Loucy (cell line): ENCODE measurements around the gene DLGAP3.

Experiments used
- H2AFZ ChIP-seq: fragments of 200-600 bp; sonication (generic); 2 replicates; pipeline ENCODE4 v1.6.0; 2016; ENCODE audit warnings: antibody characterized with exemption, mild to moderate bottlenecking, low read length, moderate library complexity
- H3F3A ChIP-seq: fragments of 200-600 bp; 2 replicates; pipeline ENCODE4 v1.6.0; 2016; ENCODE audit warnings: antibody characterized with exemption, low read depth, mild to moderate bottlenecking
- H3K27me3 ChIP-seq: fragments of 200-600 bp; sonication (generic); 2 replicates; pipeline ENCODE4 v1.6.1; 2014; ENCODE audit warnings: low read length, mild to moderate bottlenecking; ENCODE audit not compliant: insufficient read depth, poor library complexity, severe bottlenecking
- H3K36me3 ChIP-seq: fragments of 200-600 bp; sonication (generic); 2 replicates; pipeline ENCODE4 v1.6.1; 2016; ENCODE audit warnings: low read length; ENCODE audit not compliant: insufficient read depth
- H3K4me1 ChIP-seq: fragments of 200-600 bp; sonication (generic); 2 replicates; pipeline ENCODE4 v1.5.1; 2014; ENCODE audit warnings: low read length, mild to moderate bottlenecking; ENCODE audit not compliant: insufficient read depth, poor library complexity, severe bottlenecking
- H3K4me2 ChIP-seq: fragments of 200-600 bp; sonication (generic); 2 replicates; pipeline ENCODE4 v1.6.0; 2014; ENCODE audit warnings: antibody characterized with exemption, low read length, low read depth, mild to moderate bottlenecking; ENCODE audit not compliant: poor library complexity, severe bottlenecking
- H3K4me3 ChIP-seq: fragments of 200-600 bp; sonication (generic); 2 replicates; pipeline ENCODE4 v1.5.1; 2014; ENCODE audit warnings: low read length, mild to moderate bottlenecking, mixed read lengths; ENCODE audit not compliant: poor library complexity, severe bottlenecking
- H3K79me2 ChIP-seq: fragments of 200-600 bp; sonication (generic); 2 replicates; pipeline ENCODE4 v1.6.1; 2014; ENCODE audit warnings: low read length; ENCODE audit not compliant: insufficient read depth
- H3K9ac ChIP-seq: fragments of 200-600 bp; sonication (generic); 2 replicates; pipeline ENCODE4 v1.6.0; 2014; ENCODE audit warnings: mild to moderate bottlenecking, low read depth, low read length, moderate library complexity; ENCODE audit not compliant: poor library complexity, severe bottlenecking
- H3K9me2 ChIP-seq: fragments of 200-600 bp; sonication (generic); replicated peaks from 2 replicates; pipeline ENCODE4 v1.6.1; 2016; ENCODE audit warnings: low read depth, low read length, mixed read lengths
- H3K9me3 ChIP-seq: fragments of 200-600 bp; sonication (generic); 2 replicates; pipeline ENCODE4 v1.6.1; 2014; ENCODE audit warnings: mild to moderate bottlenecking, antibody characterized with exemption, low read length, low read depth; ENCODE audit not compliant: insufficient read depth
- H4K20me1 ChIP-seq: fragments of 200-600 bp; sonication (generic); 2 replicates; pipeline ENCODE4 v1.6.0; 2014; ENCODE audit warnings: antibody characterized with exemption, low read length, mild to moderate bottlenecking; ENCODE audit not compliant: insufficient read depth, poor library complexity, severe bottlenecking
- EZH2phosphoT487 ChIP-seq: fragments of 200-600 bp; IDR thresholded peaks from 2 replicates; pipeline ENCODE4 v1.6.1; 2018; ENCODE audit warnings: antibody characterized with exemption, mild to moderate bottlenecking, moderate library complexity, borderline replicate concordance
- TF ChIP-seq, protein P1 (sequence below): fragments of 200-600 bp; sonication (generic); conservative IDR thresholded peaks from 2 replicates; pipeline ENCODE4 v1.5.1; 2014; ENCODE audit warnings: mild to moderate bottlenecking, antibody characterized with exemption, low read length

DLGAP3 gene

DNA sequence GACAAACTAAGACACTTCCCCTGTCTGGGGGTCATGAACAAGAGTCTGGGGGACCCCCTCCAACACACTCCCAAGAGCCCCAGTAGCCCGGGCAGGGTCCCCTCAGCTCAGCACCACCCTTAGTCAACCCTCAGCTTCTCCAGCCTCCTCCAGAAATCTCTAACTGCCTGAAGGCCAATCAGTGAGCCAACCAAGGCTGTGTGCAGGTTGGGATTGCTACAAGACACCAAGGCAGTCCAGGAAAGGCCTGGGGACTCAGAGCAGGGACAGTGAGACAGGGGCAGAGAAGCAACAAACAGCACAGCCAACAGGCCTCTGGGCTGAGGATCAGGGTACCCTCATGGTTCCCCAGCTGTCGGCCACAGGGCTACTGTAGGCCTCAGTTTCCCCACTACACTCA lies 83.2 kb downstream of the DLGAP3 start:
- TF ChIP-seq, protein P1, sequence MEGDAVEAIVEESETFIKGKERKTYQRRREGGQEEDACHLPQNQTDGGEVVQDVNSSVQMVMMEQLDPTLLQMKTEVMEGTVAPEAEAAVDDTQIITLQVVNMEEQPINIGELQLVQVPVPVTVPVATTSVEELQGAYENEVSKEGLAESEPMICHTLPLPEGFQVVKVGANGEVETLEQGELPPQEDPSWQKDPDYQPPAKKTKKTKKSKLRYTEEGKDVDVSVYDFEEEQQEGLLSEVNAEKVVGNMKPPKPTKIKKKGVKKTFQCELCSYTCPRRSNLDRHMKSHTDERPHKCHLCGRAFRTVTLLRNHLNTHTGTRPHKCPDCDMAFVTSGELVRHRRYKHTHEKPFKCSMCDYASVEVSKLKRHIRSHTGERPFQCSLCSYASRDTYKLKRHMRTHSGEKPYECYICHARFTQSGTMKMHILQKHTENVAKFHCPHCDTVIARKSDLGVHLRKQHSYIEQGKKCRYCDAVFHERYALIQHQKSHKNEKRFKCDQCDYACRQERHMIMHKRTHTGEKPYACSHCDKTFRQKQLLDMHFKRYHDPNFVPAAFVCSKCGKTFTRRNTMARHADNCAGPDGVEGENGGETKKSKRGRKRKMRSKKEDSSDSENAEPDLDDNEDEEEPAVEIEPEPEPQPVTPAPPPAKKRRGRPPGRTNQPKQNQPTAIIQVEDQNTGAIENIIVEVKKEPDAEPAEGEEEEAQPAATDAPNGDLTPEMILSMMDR = no peak
- no peak for TF ChIP-seq EZH2phosphoT487
- H3K4me3 ChIP-seq = no peak overlapping the region
- H3K9me3 ChIP-seq = no peaks in the 10 kb centered on the region
- no peaks in the 10 kb centered on the region for H3F3A ChIP-seq
- H3K9me2 ChIP-seq = no peaks in the 10 kb centered on the region
- no peaks in the 10 kb centered on the region; the same call in 1 of the 2 replicates for H3K36me3 ChIP-seq
- no peaks in the 10 kb centered on the region for H3K79me2 ChIP-seq
- H4K20me1 ChIP-seq = no peaks in the 10 kb centered on the region
- no peak overlapping the region for H2AFZ ChIP-seq
- H3K4me2 ChIP-seq = no peak overlapping the region
- no peaks in the 10 kb centered on the region for H3K27me3 ChIP-seq
- H3K9ac ChIP-seq = no peak overlapping the region
- peaks cover 9% of the 10 kb centered on the region for H3K4me1 ChIP-seq

DNA sequence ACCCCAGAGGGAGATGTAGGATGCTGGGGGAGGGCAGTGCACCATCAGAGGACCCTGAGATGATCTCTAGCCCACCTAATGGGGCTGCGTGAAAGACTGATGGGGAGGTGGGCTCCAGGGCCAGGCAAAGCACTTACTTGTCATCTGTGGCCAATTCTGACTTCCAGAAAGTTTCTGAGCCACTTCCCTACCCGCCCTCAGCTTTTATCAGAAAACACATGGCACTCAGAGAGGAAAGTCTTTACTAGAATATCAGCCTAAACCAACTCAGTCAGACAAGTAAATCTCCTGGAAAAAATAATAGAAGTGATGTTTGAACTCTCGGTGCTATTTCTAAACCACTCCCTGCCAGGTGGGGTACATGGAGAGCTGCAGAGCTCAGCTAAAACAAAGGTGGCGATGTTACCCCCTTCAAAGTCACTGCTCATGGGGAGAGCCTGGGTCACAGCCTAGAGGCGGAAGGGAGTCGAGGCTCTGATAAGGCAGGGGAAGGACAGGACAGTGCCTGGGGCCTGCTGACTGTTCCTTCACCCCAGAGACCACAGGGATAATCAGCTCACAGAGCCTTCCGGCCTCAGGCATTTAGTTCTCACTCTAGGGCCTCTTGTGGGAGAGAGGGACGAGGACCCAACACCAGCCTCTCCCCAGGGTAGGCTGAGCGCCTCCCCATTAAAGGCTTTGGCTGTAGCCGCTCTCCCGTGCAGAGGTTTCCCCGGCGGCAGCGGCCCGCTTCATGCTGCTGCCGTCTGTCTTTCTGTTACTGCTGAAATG lies 84.1 kb downstream of the DLGAP3 start:
- H3K27me3 ChIP-seq = no peaks in the 10 kb centered on the region
- no peaks in the 10 kb centered on the region for H3K9me3 ChIP-seq
- no peaks in the 10 kb centered on the region; the same call in 1 of the 2 replicates for H3K36me3 ChIP-seq
- H3K4me1 ChIP-seq = peaks cover 9% of the 10 kb centered on the region
- H3K9ac ChIP-seq = no peak overlapping the region
- H3K79me2 ChIP-seq = no peaks in the 10 kb centered on the region
- H2AFZ ChIP-seq = no peak overlapping the region
- H3K9me2 ChIP-seq = no peaks in the 10 kb centered on the region
- H3K4me2 ChIP-seq = no peak overlapping the region
- TF ChIP-seq, protein P1 = no peak
- TF ChIP-seq EZH2phosphoT487 = no peak
- no peaks in the 10 kb centered on the region for H4K20me1 ChIP-seq
- no peaks in the 10 kb centered on the region for H3F3A ChIP-seq
- no peak overlapping the region for H3K4me3 ChIP-seq

DNA sequence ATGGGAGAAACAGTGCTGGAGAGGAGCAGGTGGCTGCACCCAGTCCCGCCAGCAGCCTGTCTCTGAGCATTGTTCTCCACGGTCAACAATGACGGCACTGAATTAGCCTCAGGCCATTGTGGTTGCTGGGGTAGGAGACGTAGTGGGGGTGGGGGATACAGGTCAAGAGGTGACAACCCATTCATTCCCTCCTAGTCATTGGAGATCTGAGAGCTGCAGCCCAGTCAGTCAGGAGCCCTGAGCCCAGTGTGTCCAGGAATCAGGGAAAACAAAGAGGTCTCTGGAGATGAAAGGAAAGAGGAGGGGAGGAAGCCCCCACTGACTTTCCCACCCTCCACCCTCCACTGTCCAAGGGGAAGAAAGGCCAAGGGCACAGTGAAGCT lies 85.2 kb downstream of the DLGAP3 start:
- no peaks in the 10 kb centered on the region for H3K27me3 ChIP-seq
- TF ChIP-seq, protein P1 = no peak
- no peak for TF ChIP-seq EZH2phosphoT487
- no peaks in the 10 kb centered on the region for H3F3A ChIP-seq
- H3K9ac ChIP-seq = no peak overlapping the region
- no peaks in the 10 kb centered on the region for H4K20me1 ChIP-seq
- H3K4me3 ChIP-seq = no peak overlapping the region
- no peak overlapping the region for H3K4me2 ChIP-seq
- H3K36me3 ChIP-seq = no peaks in the 10 kb centered on the region; the same call in 1 of the 2 replicates
- no peaks in the 10 kb centered on the region for H3K9me2 ChIP-seq
- H2AFZ ChIP-seq = no peak overlapping the region
- H3K79me2 ChIP-seq = no peaks in the 10 kb centered on the region
- peaks cover 9% of the 10 kb centered on the region for H3K4me1 ChIP-seq
- no peaks in the 10 kb centered on the region for H3K9me3 ChIP-seq
